ENCODE data around the gene ARSG.

Gene ARSG

GRCh38 chr17:68455901-68456338, 164.6 kb downstream of the ARSG start:
- peak overlapping the region; percentile 75 for H3K4me3 ChIP-seq (ENCODE audit: low read depth, low read length)
- DNase-seq (ENCODE audit: low read depth), result no peak
- TF ChIP-seq, protein P1, sequence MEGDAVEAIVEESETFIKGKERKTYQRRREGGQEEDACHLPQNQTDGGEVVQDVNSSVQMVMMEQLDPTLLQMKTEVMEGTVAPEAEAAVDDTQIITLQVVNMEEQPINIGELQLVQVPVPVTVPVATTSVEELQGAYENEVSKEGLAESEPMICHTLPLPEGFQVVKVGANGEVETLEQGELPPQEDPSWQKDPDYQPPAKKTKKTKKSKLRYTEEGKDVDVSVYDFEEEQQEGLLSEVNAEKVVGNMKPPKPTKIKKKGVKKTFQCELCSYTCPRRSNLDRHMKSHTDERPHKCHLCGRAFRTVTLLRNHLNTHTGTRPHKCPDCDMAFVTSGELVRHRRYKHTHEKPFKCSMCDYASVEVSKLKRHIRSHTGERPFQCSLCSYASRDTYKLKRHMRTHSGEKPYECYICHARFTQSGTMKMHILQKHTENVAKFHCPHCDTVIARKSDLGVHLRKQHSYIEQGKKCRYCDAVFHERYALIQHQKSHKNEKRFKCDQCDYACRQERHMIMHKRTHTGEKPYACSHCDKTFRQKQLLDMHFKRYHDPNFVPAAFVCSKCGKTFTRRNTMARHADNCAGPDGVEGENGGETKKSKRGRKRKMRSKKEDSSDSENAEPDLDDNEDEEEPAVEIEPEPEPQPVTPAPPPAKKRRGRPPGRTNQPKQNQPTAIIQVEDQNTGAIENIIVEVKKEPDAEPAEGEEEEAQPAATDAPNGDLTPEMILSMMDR (IDR thresholded peaks at IDR 0.05; ENCODE audit: low read depth, low read length, missing control alignments), result no peak

DNA sequence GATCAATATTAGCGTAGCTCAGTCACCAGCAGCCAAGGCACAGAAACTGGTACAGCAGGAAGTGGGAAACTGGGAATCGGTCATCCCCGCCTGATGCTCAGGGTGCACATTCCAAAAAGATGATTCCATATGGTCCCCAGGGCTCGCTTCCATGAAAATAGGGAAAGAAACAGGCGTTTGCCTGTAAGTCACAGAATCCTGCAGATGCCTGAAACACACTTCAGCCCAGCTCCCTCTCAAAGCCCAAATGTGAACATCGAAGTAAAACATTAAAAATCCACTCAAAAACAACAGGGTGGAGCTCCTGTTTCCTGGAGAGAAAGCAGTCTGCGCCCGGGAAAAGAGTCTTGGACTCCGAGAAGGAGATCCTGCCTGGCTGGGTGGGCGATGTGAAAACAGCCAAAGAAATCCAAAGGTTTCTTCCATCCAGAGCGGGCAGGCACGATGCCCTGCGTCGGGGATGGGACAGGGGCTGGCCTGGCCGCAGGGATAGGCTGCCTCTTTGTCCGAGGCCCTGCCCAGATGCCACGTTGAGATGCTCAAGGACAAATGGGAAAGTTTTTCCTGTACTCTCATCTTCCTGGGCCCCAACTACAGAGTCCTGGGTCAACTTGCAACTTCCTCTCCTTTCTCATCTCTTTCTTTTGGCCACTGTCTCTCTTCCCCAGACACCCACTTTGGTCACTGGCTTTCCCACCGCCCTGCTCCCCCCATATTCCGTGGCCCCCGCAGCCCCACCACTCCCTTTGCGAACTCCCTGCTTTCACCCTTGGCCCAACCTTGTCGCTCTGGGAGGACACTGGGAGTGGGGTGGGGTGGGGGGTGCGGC, 165.3 kb downstream of the ARSG start:
- DNase-seq (ENCODE audit: low read depth), result no peak
- peak overlapping the region; percentile 75 for H3K4me3 ChIP-seq (ENCODE audit: low read depth, low read length)
- TF ChIP-seq, protein P1 (IDR thresholded peaks at IDR 0.05; ENCODE audit: low read depth, low read length, missing control alignments), result no peak

DNA sequence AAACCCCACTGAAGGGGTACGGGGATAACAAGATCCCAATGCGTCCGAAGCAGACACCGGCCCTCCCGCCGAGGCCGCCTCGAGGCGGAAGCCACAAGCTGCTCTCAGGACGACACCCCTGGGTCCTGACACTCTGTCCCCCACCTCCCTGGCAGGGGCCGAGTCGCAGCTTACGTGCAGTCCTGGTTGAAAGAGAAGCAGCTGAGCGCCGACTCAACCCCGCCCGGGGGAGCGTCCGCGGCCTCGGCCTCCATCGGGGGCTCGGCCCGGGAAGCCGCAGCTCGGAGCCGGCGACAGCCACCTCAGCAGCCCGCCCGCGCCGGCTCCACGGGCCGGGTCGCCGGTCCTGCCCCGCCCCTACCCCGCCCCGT, 165.9 kb downstream of the ARSG start, which contains the start of gene WIPI1:
TSS of gene WIPI1 (minus strand) at position 329 of the 371 bp plus-strand sequence. CDS start at position 254, 75 bp downstream.
- TF ChIP-seq, protein P1 (IDR thresholded peaks at IDR 0.05; ENCODE audit: low read depth, low read length, missing control alignments), result no peak
- no peak for DNase-seq (ENCODE audit: low read depth)

GRCh38 chr17:68457539-68458259, 166.4 kb downstream of the ARSG start:
- peak overlapping the region; percentile 64 for H3K4me3 ChIP-seq (ENCODE audit: low read depth, low read length)
- DNase-seq (ENCODE audit: low read depth), result peak; percentile 90

More for the DNA sequence above, 165.9 kb downstream of the ARSG start, which contains the start of gene WIPI1:
- peak within 1 kb of the TSS; percentile 75 for H3K4me3 ChIP-seq (ENCODE audit: low read depth, low read length)

DNA sequence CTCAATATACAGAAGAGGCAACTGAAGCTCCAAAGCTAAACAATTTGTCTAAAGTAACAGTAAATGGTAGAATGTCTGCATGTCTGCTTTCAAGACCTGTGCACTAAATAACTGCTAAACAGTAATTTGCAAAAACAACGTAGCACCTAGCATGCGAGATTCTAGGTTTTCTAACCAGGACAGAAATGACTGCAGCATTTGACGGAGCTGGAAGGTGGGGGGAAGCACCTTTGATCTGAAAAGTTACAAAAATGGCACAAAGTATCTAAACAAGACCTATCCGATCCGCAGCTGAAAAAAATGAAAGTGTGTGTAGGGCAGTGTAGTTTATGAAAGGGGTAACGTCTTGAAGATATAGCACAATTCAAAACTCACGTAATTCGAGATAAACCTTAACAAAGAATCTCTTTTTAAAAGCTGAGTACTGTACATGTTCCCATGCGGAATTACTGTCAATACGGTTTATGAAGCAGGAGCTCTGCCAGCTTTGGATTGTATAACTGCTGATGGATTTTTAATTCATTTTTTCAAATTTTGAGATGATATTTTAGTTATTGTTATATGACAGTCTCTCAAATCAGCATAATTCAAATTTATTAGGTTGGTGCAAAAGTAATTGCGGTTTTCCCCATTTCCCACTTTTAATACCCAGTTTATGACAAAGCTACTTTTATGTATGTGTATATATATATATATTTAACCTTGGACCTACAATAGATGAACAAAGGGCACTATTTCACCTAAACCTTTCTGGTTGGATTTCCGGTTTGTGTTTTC, 167.2 kb downstream of the ARSG start:
- peak overlapping the region; percentile 64 for H3K4me3 ChIP-seq (ENCODE audit: low read depth, low read length)
- no peak for DNase-seq (ENCODE audit: low read depth)
- TF ChIP-seq, protein P1 (IDR thresholded peaks at IDR 0.05; ENCODE audit: low read depth, low read length, missing control alignments), result no peak

More at GRCh38 chr17:68457539-68458259, 166.4 kb downstream of the ARSG start:
- TF ChIP-seq, protein P1 (IDR thresholded peaks at IDR 0.05; ENCODE audit: low read depth, low read length, missing control alignments), result no peak

DNA sequence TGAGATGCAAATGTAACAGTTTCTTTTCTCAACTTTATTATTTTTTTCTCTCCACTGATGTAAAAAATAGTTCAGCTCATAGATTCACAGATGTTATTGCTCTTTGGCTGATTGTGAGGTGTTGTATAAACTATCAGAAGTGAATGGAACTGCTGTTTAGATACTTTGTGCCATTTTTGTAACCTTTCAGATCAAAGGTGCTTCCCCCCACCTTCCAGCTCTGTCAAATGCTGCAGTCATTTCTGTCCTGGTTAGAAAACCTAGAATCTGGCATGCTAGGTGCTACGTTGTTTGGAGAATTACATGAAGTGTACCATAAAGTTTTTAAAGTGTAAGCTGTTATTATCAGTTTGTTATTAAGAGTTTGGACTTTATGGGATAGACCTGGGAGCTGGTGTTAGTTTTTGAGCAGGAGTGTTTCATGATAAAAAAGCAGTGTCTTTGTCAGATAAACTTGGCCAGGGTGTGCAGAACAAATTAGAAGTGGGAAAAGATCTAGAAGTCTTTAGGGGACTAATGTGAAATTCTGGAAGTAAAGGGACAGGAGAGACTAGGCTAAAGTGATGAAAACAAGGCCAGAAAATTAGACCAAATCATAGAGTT, 167.8 kb downstream of the ARSG start:
- TF ChIP-seq, protein P1 (IDR thresholded peaks at IDR 0.05; ENCODE audit: low read depth, low read length, missing control alignments), result no peak
- H3K4me3 ChIP-seq (ENCODE audit: low read depth, low read length), result no peak overlapping the region; the same call in 1 of the 2 replicates
- DNase-seq (ENCODE audit: low read depth), result no peak

Data from GM12864 (cell line).